Measurements from ENCODE around the gene SLC22A6.

The SLC22A6 gene

GRCh38 chr11:63012839-63013238 lies 28.1 kb upstream of the SLC22A6 start:
- TF ChIP-seq SPI1 (IDR thresholded peaks at IDR 0.05; ENCODE audit: borderline replicate concordance, low read depth) (no peak), CTCF (IDR thresholded peaks at IDR 0.05; ENCODE audit: insufficient read depth, low read length) (no peak), GABPA (IDR thresholded peaks at IDR 0.05; ENCODE audit: low read depth) (no peak), POLR2AphosphoS5 (IDR thresholded peaks at IDR 0.05; ENCODE audit: low read depth) (no peak)
- TF ChIP-seq, protein P1, sequence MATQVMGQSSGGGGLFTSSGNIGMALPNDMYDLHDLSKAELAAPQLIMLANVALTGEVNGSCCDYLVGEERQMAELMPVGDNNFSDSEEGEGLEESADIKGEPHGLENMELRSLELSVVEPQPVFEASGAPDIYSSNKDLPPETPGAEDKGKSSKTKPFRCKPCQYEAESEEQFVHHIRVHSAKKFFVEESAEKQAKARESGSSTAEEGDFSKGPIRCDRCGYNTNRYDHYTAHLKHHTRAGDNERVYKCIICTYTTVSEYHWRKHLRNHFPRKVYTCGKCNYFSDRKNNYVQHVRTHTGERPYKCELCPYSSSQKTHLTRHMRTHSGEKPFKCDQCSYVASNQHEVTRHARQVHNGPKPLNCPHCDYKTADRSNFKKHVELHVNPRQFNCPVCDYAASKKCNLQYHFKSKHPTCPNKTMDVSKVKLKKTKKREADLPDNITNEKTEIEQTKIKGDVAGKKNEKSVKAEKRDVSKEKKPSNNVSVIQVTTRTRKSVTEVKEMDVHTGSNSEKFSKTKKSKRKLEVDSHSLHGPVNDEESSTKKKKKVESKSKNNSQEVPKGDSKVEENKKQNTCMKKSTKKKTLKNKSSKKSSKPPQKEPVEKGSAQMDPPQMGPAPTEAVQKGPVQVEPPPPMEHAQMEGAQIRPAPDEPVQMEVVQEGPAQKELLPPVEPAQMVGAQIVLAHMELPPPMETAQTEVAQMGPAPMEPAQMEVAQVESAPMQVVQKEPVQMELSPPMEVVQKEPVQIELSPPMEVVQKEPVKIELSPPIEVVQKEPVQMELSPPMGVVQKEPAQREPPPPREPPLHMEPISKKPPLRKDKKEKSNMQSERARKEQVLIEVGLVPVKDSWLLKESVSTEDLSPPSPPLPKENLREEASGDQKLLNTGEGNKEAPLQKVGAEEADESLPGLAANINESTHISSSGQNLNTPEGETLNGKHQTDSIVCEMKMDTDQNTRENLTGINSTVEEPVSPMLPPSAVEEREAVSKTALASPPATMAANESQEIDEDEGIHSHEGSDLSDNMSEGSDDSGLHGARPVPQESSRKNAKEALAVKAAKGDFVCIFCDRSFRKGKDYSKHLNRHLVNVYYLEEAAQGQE (IDR thresholded peaks at IDR 0.05; ENCODE audit: insufficient replicate concordance, low read depth), result no peak
- no peak overlapping the region for H3K4me3 ChIP-seq (replicated peaks; ENCODE audit: insufficient read depth, low read length)
- no peak for DNase-seq (ENCODE audit: low read depth in 1 of 2, low spot score in 1 of 2)
- H3K27me3 ChIP-seq (ENCODE audit: insufficient read depth, poor library complexity, severe bottlenecking), result peaks cover 3% of the 10 kb centered on the region
- no peak overlapping the region for H3K27ac ChIP-seq (replicated peaks)

DNA sequence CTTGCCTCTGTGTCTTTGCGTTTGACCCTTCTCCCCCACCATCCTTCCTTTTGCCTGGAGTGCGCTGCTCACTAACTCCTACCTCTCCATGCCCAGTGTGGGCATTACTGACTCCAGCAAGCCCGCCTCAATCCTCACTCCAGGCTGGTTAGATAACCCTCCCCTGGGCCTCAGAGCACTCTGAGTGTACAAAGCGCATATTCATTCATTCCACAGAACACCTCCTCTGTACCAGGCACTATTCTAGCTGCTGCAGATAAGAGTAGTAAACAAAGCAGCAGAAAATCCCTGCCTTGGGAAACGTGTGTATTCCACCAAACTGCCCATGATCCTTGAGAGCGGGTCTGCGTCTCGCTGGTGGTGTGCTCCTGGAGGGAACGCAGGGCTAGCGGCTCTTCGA lies 27.7 kb upstream of the SLC22A6 start:
- Histone ChIP-seq H3K4me3 (replicated peaks; ENCODE audit: insufficient read depth, low read length) (no peak overlapping the region), H3K27ac (replicated peaks) (no peak overlapping the region), H3K27me3 (ENCODE audit: insufficient read depth, poor library complexity, severe bottlenecking) (peaks cover 3% of the 10 kb centered on the region)
- DNase-seq (ENCODE audit: low read depth in 1 of 2, low spot score in 1 of 2), result no peak
- TF ChIP-seq POLR2AphosphoS5 (IDR thresholded peaks at IDR 0.05; ENCODE audit: low read depth), result no peak
- no peak for TF ChIP-seq CTCF (IDR thresholded peaks at IDR 0.05; ENCODE audit: insufficient read depth, low read length)
- TF ChIP-seq, protein P1 (IDR thresholded peaks at IDR 0.05; ENCODE audit: insufficient replicate concordance, low read depth), result no peak
- TF ChIP-seq GABPA (IDR thresholded peaks at IDR 0.05; ENCODE audit: low read depth), result no peak
- TF ChIP-seq SPI1 (IDR thresholded peaks at IDR 0.05; ENCODE audit: borderline replicate concordance, low read depth), result no peak

DNA sequence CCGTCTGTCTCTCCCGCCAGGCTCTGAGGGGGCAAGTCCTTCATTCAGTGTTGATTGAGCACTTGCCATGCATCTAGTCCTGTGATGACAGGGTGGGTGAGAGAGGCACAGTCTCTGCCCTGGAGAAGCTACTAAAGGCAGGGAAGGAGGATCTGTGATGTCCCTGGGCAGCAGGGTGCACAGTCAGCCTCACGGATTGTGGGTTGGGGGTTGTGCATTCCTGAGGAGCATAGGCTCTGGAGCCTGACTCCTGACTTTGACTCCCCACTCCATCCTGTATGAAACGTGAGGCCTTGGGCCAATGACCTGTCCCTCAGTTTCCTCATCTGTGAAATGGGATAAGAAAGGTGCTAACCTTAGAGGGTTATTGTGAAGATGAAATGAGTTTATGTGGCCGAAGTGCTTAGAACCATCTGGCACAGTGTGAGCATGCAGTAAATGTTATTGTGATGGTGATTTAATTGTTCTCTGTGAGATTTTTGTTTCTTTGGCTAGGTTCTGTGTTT lies 26.2 kb upstream of the SLC22A6 start:
- no peak for DNase-seq (ENCODE audit: low read depth in 1 of 2, low spot score in 1 of 2)
- TF ChIP-seq GABPA (IDR thresholded peaks at IDR 0.05; ENCODE audit: low read depth) (no peak), CTCF (IDR thresholded peaks at IDR 0.05; ENCODE audit: insufficient read depth, low read length) (no peak), SPI1 (IDR thresholded peaks at IDR 0.05; ENCODE audit: borderline replicate concordance, low read depth) (no peak), POLR2AphosphoS5 (IDR thresholded peaks at IDR 0.05; ENCODE audit: low read depth) (no peak)
- TF ChIP-seq, protein P1 (IDR thresholded peaks at IDR 0.05; ENCODE audit: insufficient replicate concordance, low read depth), result no peak
- no peak overlapping the region for H3K4me3 ChIP-seq (replicated peaks; ENCODE audit: insufficient read depth, low read length)
- no peaks in the 10 kb centered on the region for H3K27me3 ChIP-seq (ENCODE audit: insufficient read depth, poor library complexity, severe bottlenecking)
- H3K27ac ChIP-seq (replicated peaks), result no peak overlapping the region

Data from HL-60 (cell line).